Tibial nerve (tissue), 4 donors: Measurements from ENCODE around the gene ZNF597. TPM values are rescaled to one million over a fixed set of nuclear protein-coding genes. Genes with fewer than 3 reads are reported as not detected.

Experiments
- DNase-seq, 2 donors: peaks; one replicate each; pipeline ENCODE4 v3.0.0-alpha.2; 2019; ENCODE audit warnings: low spot score in 2 of 2
- H3K27ac ChIP-seq, 4 donors: fragments of 200-600 bp; sonication (generic) in 3 of 4; one replicate each; pipeline ENCODE4 v1.5.1; 2017 to 2019; ENCODE audit warnings: mild to moderate bottlenecking in 1 of 4
- H3K27me3 ChIP-seq, 2 donors: fragments of 200-600 bp; sonication (generic) in 1 of 2; one replicate each; pipeline versions ENCODE4 v1.5.1 to v1.6.0; 2017 to 2019
- H3K36me3 ChIP-seq, 3 donors: fragments of 200-600 bp; sonication (generic); one replicate each; pipeline ENCODE4 v1.5.1; 2018 to 2019
- H3K4me1 ChIP-seq, 4 donors: fragments of 200-600 bp; sonication (generic) in 3 of 4; one replicate each; pipeline ENCODE4 v1.5.1; 2017 to 2019
- H3K4me3 ChIP-seq, 4 donors: fragments of 200-600 bp; sonication (generic) in 3 of 4; one replicate each; pipeline ENCODE4 v1.5.1; 2017 to 2019; ENCODE audit warnings: mild to moderate bottlenecking in 1 of 4, moderate library complexity in 1 of 4
- H3K9me3 ChIP-seq, 4 donors: fragments of 200-600 bp; sonication (generic) in 3 of 4; one replicate each; pipeline ENCODE4 v1.5.1; 2017 to 2019
- EP300 ChIP-seq, 2 donors: sonication (generic); formaldehyde crosslinking; IDR thresholded peaks; one replicate each; pipeline ENCODE4 v1.6.1; 2017; ENCODE audit warnings: antibody characterized with exemption in 2 of 2, mild to moderate bottlenecking in 1 of 2
- POLR2A ChIP-seq, 2 donors: fragments of 450-650 bp; IDR thresholded peaks; one replicate each; pipeline ENCODE4 v1.6.1; 2017; ENCODE audit warnings: antibody characterized with exemption in 2 of 2, mild to moderate bottlenecking in 2 of 2, moderate library complexity in 2 of 2
- WGBS, 2 donors: methylation state at CpG; one replicate each; pipeline ENCODE4 v1.1.5; 2018; 5-methylcytosine and 5-hydroxymethylcytosine counted together
- total RNA-seq, 4 donors: library from RNA; depleted of rRNA; stranded (reverse); fragments of >200 nt; gene quantifications; one replicate each; pipeline ENCODE4 v1.1.0, GENCODE V29; 2016
- TF ChIP-seq, protein P1 (sequence below), 5 experiments: fragments of 200-600 bp in 3 of 5; fragments of 450-650 bp in 2 of 5; sonication (generic) in 3 of 5; IDR thresholded peaks; one replicate each; pipeline ENCODE4 v1.5.1; 2016 to 2019; ENCODE audit warnings: antibody characterized with exemption in 5 of 5, mild to moderate bottlenecking in 3 of 5, moderate library complexity in 2 of 5

ZNF597 gene
- total RNA-seq, 4 donors from 2014 or later = 2.2 to 3.1 (median 2.7) TPM

DNA sequence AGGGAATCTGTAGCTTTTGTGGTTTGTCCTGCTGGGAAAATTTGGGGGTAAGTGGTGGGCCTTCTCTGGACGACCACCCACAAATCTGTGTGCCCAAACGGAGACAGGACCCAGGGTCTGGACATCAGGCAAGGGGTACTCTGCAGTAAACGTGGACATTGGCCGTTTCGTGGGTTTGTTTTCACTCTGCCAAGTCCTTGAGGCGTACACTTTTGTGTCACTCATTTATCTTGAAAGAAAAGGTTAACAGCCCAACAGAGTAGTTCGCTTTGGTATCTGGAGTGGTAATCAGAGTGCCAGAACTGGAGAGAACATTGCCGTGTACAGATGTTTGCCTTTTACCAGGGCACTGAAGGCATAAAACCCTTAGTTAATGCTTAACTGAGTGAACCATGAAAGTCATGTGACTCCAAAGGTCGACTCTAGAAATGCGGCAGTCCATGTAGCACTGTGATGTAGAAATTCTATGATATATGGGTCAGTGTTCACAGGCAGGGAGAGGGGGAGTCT, 15.6 kb upstream of the ZNF597 start:
- H3K4me1 ChIP-seq = peaks cover 0 to 69% (median 38%) of the 10 kb centered on the region in 4 donors
- DNase-seq = no peak
- no peaks in the 10 kb centered on the region for H3K27me3 ChIP-seq
- TF ChIP-seq EP300 (IDR thresholded peaks at IDR 0.05) = no peak
- TF ChIP-seq POLR2A (IDR thresholded peaks at IDR 0.05) = no peak
- TF ChIP-seq, protein P1, sequence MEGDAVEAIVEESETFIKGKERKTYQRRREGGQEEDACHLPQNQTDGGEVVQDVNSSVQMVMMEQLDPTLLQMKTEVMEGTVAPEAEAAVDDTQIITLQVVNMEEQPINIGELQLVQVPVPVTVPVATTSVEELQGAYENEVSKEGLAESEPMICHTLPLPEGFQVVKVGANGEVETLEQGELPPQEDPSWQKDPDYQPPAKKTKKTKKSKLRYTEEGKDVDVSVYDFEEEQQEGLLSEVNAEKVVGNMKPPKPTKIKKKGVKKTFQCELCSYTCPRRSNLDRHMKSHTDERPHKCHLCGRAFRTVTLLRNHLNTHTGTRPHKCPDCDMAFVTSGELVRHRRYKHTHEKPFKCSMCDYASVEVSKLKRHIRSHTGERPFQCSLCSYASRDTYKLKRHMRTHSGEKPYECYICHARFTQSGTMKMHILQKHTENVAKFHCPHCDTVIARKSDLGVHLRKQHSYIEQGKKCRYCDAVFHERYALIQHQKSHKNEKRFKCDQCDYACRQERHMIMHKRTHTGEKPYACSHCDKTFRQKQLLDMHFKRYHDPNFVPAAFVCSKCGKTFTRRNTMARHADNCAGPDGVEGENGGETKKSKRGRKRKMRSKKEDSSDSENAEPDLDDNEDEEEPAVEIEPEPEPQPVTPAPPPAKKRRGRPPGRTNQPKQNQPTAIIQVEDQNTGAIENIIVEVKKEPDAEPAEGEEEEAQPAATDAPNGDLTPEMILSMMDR (IDR thresholded peaks at IDR 0.05) = no peak
- H3K4me3 ChIP-seq = peak overlapping the region; percentile 65 to 96 (median 74)
- H3K36me3 ChIP-seq = no peaks in the 10 kb centered on the region
- H3K9me3 ChIP-seq = no peaks in the 10 kb centered on the region
- peak overlapping the region; percentile 91 to 96 (median 94) for H3K27ac ChIP-seq
- WGBS, 2 donors = 3 to 6% methylated on average over 10 of the region's 10 CpGs

DNA sequence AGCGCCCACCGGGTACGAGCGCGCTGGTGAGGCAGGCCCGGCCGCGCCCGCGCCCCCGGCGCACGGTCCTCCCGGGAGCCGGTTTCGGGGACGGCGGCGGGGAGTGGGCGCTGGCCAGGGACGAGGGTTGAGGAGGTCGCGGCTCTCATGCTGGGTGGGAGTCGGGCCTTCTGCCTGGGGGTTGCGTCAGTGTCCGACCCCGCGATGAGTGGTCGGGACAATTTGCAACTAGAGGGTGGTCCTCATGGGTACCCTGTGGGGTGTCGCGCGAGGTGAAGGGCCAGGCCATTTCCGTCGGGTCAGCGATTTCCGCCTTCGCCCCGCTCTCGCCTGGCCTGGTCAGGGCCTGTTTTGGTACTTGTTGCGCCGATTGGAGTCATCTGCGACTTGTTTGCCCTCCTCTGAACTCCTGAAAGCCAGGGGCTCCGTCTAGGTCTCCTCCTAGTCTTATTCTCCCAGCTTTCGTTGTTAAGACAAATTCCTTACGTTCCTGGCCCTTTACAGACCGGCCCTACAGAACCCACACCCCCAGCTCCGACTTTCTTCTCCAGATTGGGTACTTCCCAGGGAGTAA, 15.1 kb upstream of the ZNF597 start:
- Histone ChIP-seq H3K9me3 (no peaks in the 10 kb centered on the region), H3K4me1 (peaks cover 0 to 67% (median 38%) of the 10 kb centered on the region in 4 donors), H3K4me3 (peak overlapping the region; percentile 65 to 96 (median 74)), H3K36me3 (no peaks in the 10 kb centered on the region), H3K27ac (peak overlapping the region; percentile 91 to 96 (median 94)), H3K27me3 (no peaks in the 10 kb centered on the region)
- 0 to 1% methylated on average over 14 to 31 of the region's 47 CpGs for WGBS, 2 donors
- no peak for DNase-seq
- TF ChIP-seq EP300 (IDR thresholded peaks at IDR 0.05) = no peak
- TF ChIP-seq, protein P1 (IDR thresholded peaks at IDR 0.05) = no peak
- TF ChIP-seq POLR2A (IDR thresholded peaks at IDR 0.05) = no peak

DNA sequence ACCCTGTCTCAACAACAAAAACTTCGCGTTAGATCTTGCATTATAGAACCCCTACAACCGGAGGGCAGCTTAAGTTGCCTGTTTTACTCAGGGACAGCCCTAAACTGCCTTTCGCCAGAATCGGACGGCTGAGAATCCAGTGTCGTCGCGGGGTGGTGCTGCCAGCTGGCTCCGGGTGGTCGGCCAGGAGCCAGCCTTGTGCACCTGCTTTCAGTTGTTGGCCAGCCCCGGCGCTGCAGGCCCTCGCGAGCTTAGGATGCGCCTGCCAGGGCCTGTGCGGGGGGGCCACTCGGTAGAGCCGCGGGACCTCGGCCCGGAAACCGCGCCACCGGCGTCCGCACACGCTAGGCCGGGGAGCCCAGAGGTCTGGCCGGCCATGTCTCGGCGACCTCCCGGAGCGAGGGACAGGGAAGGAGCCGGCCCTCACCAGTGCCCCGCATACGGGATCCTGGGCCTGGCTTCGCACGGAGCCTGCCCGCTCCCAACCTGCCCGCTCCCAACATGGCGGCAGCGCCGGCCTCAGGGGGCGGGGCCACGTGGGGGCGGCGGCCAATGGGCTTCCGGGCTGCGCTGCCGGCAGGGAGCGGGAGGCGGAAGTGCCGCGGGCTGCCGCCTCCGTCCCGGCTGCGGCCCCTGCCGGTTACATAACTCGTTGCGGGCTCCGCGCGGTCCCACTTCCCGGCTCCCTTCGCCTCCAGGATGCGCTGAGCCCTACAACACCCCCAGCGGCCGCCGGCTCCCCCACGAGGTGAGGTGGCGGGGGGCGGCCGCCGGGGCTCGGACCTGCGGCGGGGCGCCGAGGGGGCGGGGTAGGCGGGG, 14.3 kb upstream of the ZNF597 start:
- no peaks in the 10 kb centered on the region for H3K9me3 ChIP-seq
- H3K27ac ChIP-seq = peak overlapping the region; percentile 91 to 96 (median 94)
- no peaks in the 10 kb centered on the region for H3K27me3 ChIP-seq
- H3K4me3 ChIP-seq = peak overlapping the region; percentile 65 to 96 (median 74)
- TF ChIP-seq, protein P1 (IDR thresholded peaks at IDR 0.05) = peak; percentile 57 to 78 (median 71)
- TF ChIP-seq EP300 (IDR thresholded peaks at IDR 0.05) (peak in 1 of 2 donors; percentile 86), POLR2A (IDR thresholded peaks at IDR 0.05) (peak in 1 of 2 donors; percentile 55)
- whole genome bisulfite sequencing, 2 donors = 0 to 28% methylated on average over 3 to 19 of the region's 83 CpGs
- peaks cover 0 to 61% (median 38%) of the 10 kb centered on the region in 4 donors for H3K4me1 ChIP-seq
- peak; percentile 67 to 72 for DNase-seq
- no peaks in the 10 kb centered on the region for H3K36me3 ChIP-seq

DNA sequence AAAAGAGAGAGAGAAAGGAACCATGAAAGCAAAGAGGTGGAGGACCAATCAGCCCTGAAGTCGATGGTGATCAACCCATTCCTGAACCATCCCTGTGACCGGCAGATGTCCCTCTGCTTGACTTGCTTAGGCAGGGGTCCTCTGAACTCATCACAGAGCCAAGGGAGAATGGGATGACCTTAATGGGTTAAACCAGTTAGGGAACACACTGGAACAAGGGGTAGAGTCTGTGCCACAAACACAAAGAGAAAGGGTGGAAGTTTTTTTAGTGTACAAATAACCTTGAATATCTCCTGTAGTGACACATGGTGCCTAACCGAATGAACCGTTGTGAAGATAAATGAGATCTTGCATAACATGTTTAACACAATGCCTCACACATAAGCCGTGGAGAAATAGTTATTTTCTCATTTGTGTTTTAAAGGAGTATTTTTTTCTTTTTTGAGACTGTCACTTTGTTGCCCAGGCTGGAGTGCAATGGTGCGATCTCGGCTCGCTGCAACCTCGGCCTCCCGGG, 11.4 kb upstream of the ZNF597 start:
- no peak overlapping the region for H3K27ac ChIP-seq
- peaks cover 0 to 2% (median under 1%) of the 10 kb centered on the region in 3 donors for H3K36me3 ChIP-seq
- H3K9me3 ChIP-seq = no peaks in the 10 kb centered on the region
- DNase-seq = no peak
- H3K4me1 ChIP-seq = peaks cover 0 to 31% (median 22%) of the 10 kb centered on the region in 4 donors
- TF ChIP-seq, protein P1 (IDR thresholded peaks at IDR 0.05) = no peak
- TF ChIP-seq POLR2A (IDR thresholded peaks at IDR 0.05) (no peak), EP300 (IDR thresholded peaks at IDR 0.05) (no peak)
- 75 to 81% methylated on average over 10 of the region's 10 CpGs for WGBS, 2 donors
- no peak overlapping the region for H3K4me3 ChIP-seq
- no peaks in the 10 kb centered on the region for H3K27me3 ChIP-seq
